H1 (cell line): ENCODE data around the gene CCDC77. TPM values are rescaled to one million over a fixed set of nuclear protein-coding genes. Genes with fewer than 3 reads are reported as not detected.

Source experiments
- CTCF ChIA-PET: fragments of 300-600 bp; sonication (Branson Sonifier 250); formaldehyde crosslinking; loops from one replicate; lab custom pipeline; 2021; ENCODE audit not compliant: partially characterized antibody; lab: Charles Lee
- POLR2A ChIA-PET: fragments of 300-600 bp; sonication (Branson Sonifier 250); formaldehyde crosslinking; loops from one replicate; lab custom pipeline; 2021; ENCODE audit warnings: inconsistent platforms; ENCODE audit not compliant: partially characterized antibody; lab: Charles Lee
- DNase-seq, 2 experiments: peaks; one replicate each; pipeline versions ENCODE4 v3.0.0 to v3.0.0-alpha.2; 2010 to 2022; ENCODE audit warnings: low spot score in 2 of 2, low read depth in 1 of 2, mixed read lengths in 1 of 2
- FAIRE-seq: peaks from 2 replicates; lab custom pipeline; 2011; peaks lifted over from hg19 to GRCh38; lab: Jason Lieb, UNC
- H2AFZ ChIP-seq: 2 replicates; pipeline ENCODE4 v1.8.1; 2012; ENCODE audit warnings: low read length, inconsistent platforms
- H2AK5ac ChIP-seq: 2 replicates; pipeline ENCODE4 v1.6.1; 2013; ENCODE audit warnings: low read depth, low read length
- H2BK120ac ChIP-seq: replicated peaks from 2 replicates; pipeline ENCODE3; 2013; ENCODE audit warnings: low read depth, low read length, inconsistent platforms
- H2BK12ac ChIP-seq: 2 replicates; pipeline ENCODE4 v1.6.1; 2013; ENCODE audit warnings: low read depth, low read length
- H2BK15ac ChIP-seq: 2 replicates; pipeline ENCODE4 v1.6.1; 2013; ENCODE audit warnings: low read length
- H2BK20ac ChIP-seq: 2 replicates; pipeline ENCODE4 v1.6.1; 2013; ENCODE audit warnings: low read length
- H2BK5ac ChIP-seq: 2 replicates; pipeline ENCODE4 v1.6.1; 2013; ENCODE audit warnings: low read depth, low read length
- H3K14ac ChIP-seq: 2 replicates; pipeline ENCODE4 v1.6.1; 2013; ENCODE audit warnings: inconsistent platforms; ENCODE audit not compliant: insufficient read length
- H3K18ac ChIP-seq: 2 replicates; pipeline ENCODE4 v1.6.1; 2013; ENCODE audit warnings: low read length; ENCODE audit errors: extremely low read depth
- H3K23ac ChIP-seq: 2 replicates; pipeline ENCODE4 v1.6.1; 2013; ENCODE audit warnings: inconsistent platforms; ENCODE audit not compliant: insufficient read length
- H3K23me2 ChIP-seq: 2 replicates; pipeline ENCODE4 v1.6.1; 2013; ENCODE audit warnings: low read depth, low read length
- H3K27ac ChIP-seq: 2 replicates; pipeline ENCODE4 v1.6.1; 2011; ENCODE audit warnings: low read depth, low read length, inconsistent platforms
- H3K27me3 ChIP-seq, 4 experiments: replicated peaks in 1 of 4; 1 replicate in 1 of 4; 2 replicates in 3 of 4; pipeline versions ENCODE4 v1.6.1 to v1.8.1; 2011 to 2013; ENCODE audit warnings: low read length in 3 of 4, mild to moderate bottlenecking in 3 of 4, inconsistent platforms in 2 of 4, mixed read lengths in 2 of 4, moderate library complexity in 1 of 4; ENCODE audit not compliant: control insufficient read depth in 3 of 4, insufficient read depth in 3 of 4; ENCODE audit errors: extremely low read depth in 1 of 4
- H3K36me3 ChIP-seq, 4 experiments: 2 replicates each; pipeline versions ENCODE4 v1.6.1 to v1.8.1; 2011 to 2013; ENCODE audit warnings: mild to moderate bottlenecking in 4 of 4, low read length in 3 of 4, moderate library complexity in 2 of 4, control low read depth in 1 of 4, inconsistent platforms in 1 of 4; ENCODE audit not compliant: insufficient read depth in 4 of 4, control insufficient read depth in 2 of 4
- H3K4ac ChIP-seq: replicated peaks from 2 replicates; pipeline ENCODE3; 2013; ENCODE audit warnings: low read length, low read depth, mixed read lengths, inconsistent platforms; ENCODE audit not compliant: insufficient read length
- H3K4me1 ChIP-seq, 4 experiments: replicated peaks in 1 of 4; 1 replicate in 1 of 4; 2 replicates in 3 of 4; pipeline versions ENCODE4 v1.6.1 to v1.8.1; 2011 to 2013; ENCODE audit warnings: low read length in 3 of 4, inconsistent platforms in 2 of 4, mixed read lengths in 1 of 4; ENCODE audit not compliant: insufficient read depth in 4 of 4, control insufficient read depth in 3 of 4
- H3K4me2 ChIP-seq, 2 experiments: 2 replicates each; pipeline versions ENCODE4 v1.6.1 to v1.8.1; 2011 to 2013; ENCODE audit warnings: low read depth in 2 of 2, low read length in 2 of 2, control low read depth in 1 of 2, inconsistent platforms in 1 of 2, mild to moderate bottlenecking in 1 of 2; ENCODE audit not compliant: insufficient read depth in 1 of 2
- H3K4me3 ChIP-seq, 4 experiments: fragments of 200-600, 300-600 bp in 1 of 4; sonication (generic), shearing (Covaris generic), sonication (Bioruptor Twin) in 1 of 4; 2 replicates each; pipeline versions ENCODE4 v1.5.1 to v1.8.1; 2011 to 2016; ENCODE audit warnings: low read length in 4 of 4, low read depth in 3 of 4, control low read depth in 2 of 4, inconsistent platforms in 2 of 4, mild to moderate bottlenecking in 2 of 4, mixed read lengths in 1 of 4, moderate library complexity in 1 of 4; ENCODE audit not compliant: insufficient read depth in 2 of 4; ENCODE audit errors: extremely low read depth in 1 of 4
- H3K56ac ChIP-seq: replicated peaks from 2 replicates; pipeline ENCODE3; 2013; ENCODE audit warnings: low read depth, mild to moderate bottlenecking, mixed read lengths, low read length, inconsistent platforms; ENCODE audit not compliant: insufficient read length
- H3K79me1 ChIP-seq: 2 replicates; pipeline ENCODE4 v1.6.1; 2013; ENCODE audit warnings: low read depth, low read length, control low read depth
- H3K79me2 ChIP-seq, 2 experiments: 2 replicates each; pipeline versions ENCODE4 v1.6.1 to v1.8.1; 2012 to 2013; ENCODE audit warnings: low read length in 2 of 2, mild to moderate bottlenecking in 2 of 2, inconsistent platforms in 1 of 2; ENCODE audit not compliant: insufficient read depth in 2 of 2, control insufficient read depth in 1 of 2
- H3K9ac ChIP-seq, 4 experiments: replicated peaks in 1 of 4; 1 replicate in 1 of 4; 2 replicates in 3 of 4; pipeline versions ENCODE4 v1.6.1 to v1.8.1; 2011 to 2013; ENCODE audit warnings: low read depth in 3 of 4, low read length in 3 of 4, control low read depth in 2 of 4, mild to moderate bottlenecking in 2 of 4, moderate library complexity in 2 of 4, inconsistent platforms in 1 of 4; ENCODE audit errors: extremely low read depth in 1 of 4
- H3K9me3 ChIP-seq, 2 experiments: 2 replicates each; pipeline versions ENCODE4 v1.6.1 to v1.8.1; 2012 to 2013; ENCODE audit warnings: mild to moderate bottlenecking in 2 of 2, moderate library complexity in 2 of 2, control low read depth in 1 of 2, inconsistent platforms in 1 of 2, low read depth in 1 of 2, low read length in 1 of 2, mixed read lengths in 1 of 2; ENCODE audit not compliant: insufficient read depth in 2 of 2
- H4K20me1 ChIP-seq, 2 experiments: replicated peaks in 1 of 2; 2 replicates each; pipeline versions ENCODE3 to v1.8.1; 2011 to 2013; ENCODE audit warnings: inconsistent platforms in 2 of 2, low read length in 2 of 2, mild to moderate bottlenecking in 1 of 2; ENCODE audit not compliant: insufficient read depth in 2 of 2, control insufficient read depth in 1 of 2
- H4K5ac ChIP-seq: 2 replicates; pipeline ENCODE4 v1.6.1; 2013; ENCODE audit warnings: low read length, low read depth, mixed read lengths, inconsistent platforms; ENCODE audit not compliant: insufficient read length
- H4K8ac ChIP-seq: 2 replicates; pipeline ENCODE4 v1.8.0; 2013; ENCODE audit warnings: mild to moderate bottlenecking, moderate library complexity, low read length, inconsistent platforms; ENCODE audit not compliant: insufficient read depth; ENCODE audit errors: extremely low read depth
- H4K91ac ChIP-seq: replicated peaks from 2 replicates; pipeline ENCODE3; 2013; ENCODE audit warnings: low read length, mixed read lengths, inconsistent platforms; ENCODE audit not compliant: insufficient read length
- ASH2L ChIP-seq: fragments of 200-600, 300-600 bp; sonication (generic); IDR thresholded peaks from one replicate; pipeline ENCODE4 v1.7.1; 2017; ENCODE audit warnings: low read length
- CBX5 ChIP-seq: fragments of 300-800, 300-1000 bp; sonication (generic); IDR thresholded peaks from 2 replicates; pipeline ENCODE4 v1.7.1; 2016; ENCODE audit warnings: antibody characterized with exemption, low read length, low read depth
- CBX8 ChIP-seq: fragments of 300-800, 300-1000 bp; sonication (generic); IDR thresholded peaks from 2 replicates; pipeline ENCODE4 v1.7.1; 2016; ENCODE audit warnings: low read depth, low read length, borderline replicate concordance
- CREB1 ChIP-seq: IDR thresholded peaks from 2 replicates; pipeline ENCODE4 v1.6.1; 2012; ENCODE audit warnings: inconsistent platforms
- FOSL1 ChIP-seq: IDR thresholded peaks from 2 replicates; pipeline ENCODE4 v1.6.1; 2011; ENCODE audit warnings: mild to moderate bottlenecking, low read depth, low read length, moderate library complexity; ENCODE audit not compliant: insufficient read depth
- PHF8 ChIP-seq: fragments of 200-600 bp; sonication (generic); conservative IDR thresholded peaks from 2 replicates; pipeline ENCODE4 v1.7.1; 2012; ENCODE audit warnings: low read depth, mild to moderate bottlenecking, inconsistent platforms, low read length, moderate library complexity
- RFX5 ChIP-seq: IDR thresholded peaks from 2 replicates; pipeline ENCODE4 v1.6.1; 2011; ENCODE audit warnings: low read depth, low read length, improper control_type of control experiment, borderline replicate concordance
- TEAD4 ChIP-seq: IDR thresholded peaks from 2 replicates; pipeline ENCODE4 v1.6.1; 2012; ENCODE audit warnings: low read depth, low read length, inconsistent platforms, mixed read lengths
- WGBS, 2 experiments: shearing (Covaris generic) in 1 of 2; methylation state at CpG; one replicate each; pipeline versions ENCODE4 v1.1.6 to v1.1.7; 2013 to 2015; ENCODE audit warnings: low lambda C conversion rate in 2 of 2, mixed read lengths in 2 of 2, inconsistent platforms in 1 of 2, low coverage in 1 of 2, missing lambda C conversion rate in 1 of 2; ENCODE audit not compliant: insufficient replicate concordance in 2 of 2, insufficient coverage in 1 of 2, insufficient read length in 1 of 2; ENCODE audit errors: extremely low coverage in 1 of 2, missing lambda C conversion rate in 1 of 2; 5-methylcytosine and 5-hydroxymethylcytosine counted together
- polyA plus RNA-seq, 7 experiments: library from polyadenylated mRNA; depleted of rRNA in 3 of 7; stranded (reverse) in 5 of 7; unstranded in 2 of 7; fragments of >200 nt in 5 of 7; fragments of 200-250 nt in 2 of 7; gene quantifications; 1 replicate in 5 of 7; 2 replicates in 1 of 7; 4 replicates in 1 of 7; pipeline versions ENCODE4 v1.2.1 to v1.2.3, GENCODE V29; 2011 to 2013; ENCODE audit warnings: missing spikeins in 2 of 7, mixed read lengths in 2 of 7
- total RNA-seq: library from RNA; stranded (reverse); fragmentation: NEBNext Ultra II Directional; extraction: Animal tissue kit (Norgen Biotek cat#: 25700); gene quantifications from 2 replicates; pipeline ENCODE4 v1.2.1, GENCODE V29; 2021
- TF ChIP-seq, protein P1 (sequence below): IDR thresholded peaks from 2 replicates; pipeline ENCODE4 v1.6.1; 2011; ENCODE audit warnings: low read depth, mild to moderate bottlenecking, low read length; ENCODE audit not compliant: insufficient read depth
- TF ChIP-seq, protein P2 (sequence below): IDR thresholded peaks from 2 replicates; pipeline ENCODE4 v1.6.1; 2012; ENCODE audit warnings: inconsistent platforms

The CCDC77 gene
- total and polyA plus RNA-seq, 2 of the 8 experiments (the other 6 are each of a cell fraction or from before 2014, with no cell fraction given), result 10.3 to 30.4 TPM

DNA sequence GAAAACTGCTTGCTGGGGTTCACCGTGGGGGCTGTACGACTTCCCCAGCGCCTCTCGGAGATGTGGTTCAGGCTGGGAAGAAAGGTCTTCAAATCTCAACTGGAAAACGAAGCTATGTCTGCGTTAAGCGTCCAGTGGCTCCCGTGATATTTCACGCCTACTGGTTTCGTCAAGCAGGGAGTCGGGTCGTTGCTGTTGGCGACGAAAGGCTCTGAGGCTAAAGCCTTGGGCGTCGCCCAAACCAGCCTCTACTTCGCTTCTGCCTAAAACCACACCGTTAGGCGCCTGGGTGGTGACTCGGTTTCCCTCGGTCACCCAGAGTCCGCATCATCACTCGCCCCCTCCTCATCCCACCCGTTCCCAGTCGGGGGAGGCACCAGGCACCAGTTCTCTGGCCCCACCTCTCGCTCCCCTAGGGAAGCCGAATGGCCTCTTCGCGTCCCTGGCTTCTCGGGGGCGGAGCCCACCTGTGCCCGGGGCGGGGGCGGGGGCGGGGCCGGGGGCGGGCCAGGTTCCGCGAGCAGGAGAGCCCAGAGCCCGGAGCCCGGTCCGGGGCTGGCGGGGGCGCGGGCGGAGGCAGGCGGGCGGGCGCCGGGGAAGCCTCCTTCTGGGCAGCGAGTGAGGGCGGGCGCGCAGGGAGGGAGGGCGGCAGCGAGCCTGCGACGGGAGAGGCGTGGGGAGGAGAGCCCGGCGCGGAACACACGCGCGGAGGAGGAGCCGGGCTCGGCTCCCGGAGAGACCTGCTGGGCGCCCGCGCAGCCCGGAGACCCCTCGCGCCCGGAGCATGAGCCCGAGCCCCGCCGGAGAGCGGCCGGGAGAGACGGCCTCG, 58.2 kb downstream of the CCDC77 start, which contains the start of gene B4GALNT3:
Gene B4GALNT3, plus strand, starts transcription at position 510 of the 829 bp plus-strand sequence. CDS start 438 bp downstream, outside the sequence.
- H3K27me3 ChIP-seq, result peaks cover 0 to 30% (median 16%) of the 10 kb centered on the region in 4 experiments; a peak in 6 of 7 replicates
- 23% methylated on average over 27 of the region's 82 CpGs; no CpG with 5 or more reads in 1 of the 2 experiments for WGBS, 2 experiments
- TF ChIP-seq CBX8 (no peak), CREB1 (peak; percentile 83), RFX5 (no peak), ASH2L (peak; percentile 75), TEAD4 (no peak), FOSL1 (no peak), PHF8 (peak; percentile 68), CBX5 (no peak)
- TF ChIP-seq, protein P1, sequence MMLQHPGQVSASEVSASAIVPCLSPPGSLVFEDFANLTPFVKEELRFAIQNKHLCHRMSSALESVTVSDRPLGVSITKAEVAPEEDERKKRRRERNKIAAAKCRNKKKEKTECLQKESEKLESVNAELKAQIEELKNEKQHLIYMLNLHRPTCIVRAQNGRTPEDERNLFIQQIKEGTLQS, result no peak
- TF ChIP-seq, protein P2, sequence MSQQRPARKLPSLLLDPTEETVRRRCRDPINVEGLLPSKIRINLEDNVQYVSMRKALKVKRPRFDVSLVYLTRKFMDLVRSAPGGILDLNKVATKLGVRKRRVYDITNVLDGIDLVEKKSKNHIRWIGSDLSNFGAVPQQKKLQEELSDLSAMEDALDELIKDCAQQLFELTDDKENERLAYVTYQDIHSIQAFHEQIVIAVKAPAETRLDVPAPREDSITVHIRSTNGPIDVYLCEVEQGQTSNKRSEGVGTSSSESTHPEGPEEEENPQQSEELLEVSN, result peak; percentile 94

More for the DNA sequence above, 58.2 kb downstream of the CCDC77 start, which contains the start of gene B4GALNT3:
- Histone ChIP-seq H3K9me3 (no peaks in the 10 kb centered on the region), H3K23me2 (peaks cover 9% of the 10 kb centered on the region; the same call in 1 of the 2 replicates), H2BK12ac (0 out of 2 replicates have a peak within 1 kb of the TSS, but pooled peaks have one; percentile 50), H3K4ac (no peak within 1 kb of the TSS), H3K4me1 (peaks cover 0 to 3% (median 1%) of the 10 kb centered on the region in 4 experiments; a peak in 3 of 7 replicates), H2BK120ac (no peak within 1 kb of the TSS), H2BK20ac (no peak within 1 kb of the TSS), H3K79me2 (no peaks in the 10 kb centered on the region), H3K14ac (no peak within 1 kb of the TSS), H2BK5ac (0 out of 2 replicates have a peak within 1 kb of the TSS, but pooled peaks have one; percentile 24), H3K4me2 (peak within 1 kb of the TSS; percentile 80 to 88), H4K91ac (no peak within 1 kb of the TSS), H3K18ac (peak within 1 kb of the TSS; percentile 25), H3K27ac (no peak within 1 kb of the TSS), H3K4me3 (peak within 1 kb of the TSS; percentile 61 to 72 (median 62)), H4K20me1 (peaks cover 5 to 6% of the 10 kb centered on the region in 2 experiments), H3K79me1 (no peaks in the 10 kb centered on the region), H4K8ac (no peak within 1 kb of the TSS), H4K5ac (no peak within 1 kb of the TSS), H2BK15ac (0 out of 2 replicates have a peak within 1 kb of the TSS, but pooled peaks have one; percentile 46), H3K36me3 (no peaks in the 10 kb centered on the region), H3K56ac (no peak within 1 kb of the TSS), H2AK5ac (no peak within 1 kb of the TSS), H3K9ac (peak within 1 kb of the TSS in 2 of 4 experiments; percentile 20 to 78; a peak in 3 of 7 replicates), H3K23ac (no peak within 1 kb of the TSS), H2AFZ (peak within 1 kb of the TSS; percentile 55)
- DNase-seq (peak in 1 of 2 experiments; percentile 82), FAIRE-seq (peak; percentile 19)
- POLR2A ChIA-PET, result no interaction called here
- CTCF ChIA-PET, result interaction anchor here (0.7 to 13.7 kb wide), 4 partner anchors 11 to 92 kb away, joined by 3 to 163 read pairs (median 5); no protein-coding TSS in a partner anchor
